ENCODE measurements around the gene ATP1B1.
"Not testable (repeated sequence)": the region's sequence is repeated elsewhere in the genome, so short reads cannot be mapped to it uniquely, and the experiment has no call there.

The ATP1B1 gene

GRCh38 chr1:169143346-169143745, 36.9 kb downstream of the ATP1B1 start:
- no peak for DNase-seq

DNA sequence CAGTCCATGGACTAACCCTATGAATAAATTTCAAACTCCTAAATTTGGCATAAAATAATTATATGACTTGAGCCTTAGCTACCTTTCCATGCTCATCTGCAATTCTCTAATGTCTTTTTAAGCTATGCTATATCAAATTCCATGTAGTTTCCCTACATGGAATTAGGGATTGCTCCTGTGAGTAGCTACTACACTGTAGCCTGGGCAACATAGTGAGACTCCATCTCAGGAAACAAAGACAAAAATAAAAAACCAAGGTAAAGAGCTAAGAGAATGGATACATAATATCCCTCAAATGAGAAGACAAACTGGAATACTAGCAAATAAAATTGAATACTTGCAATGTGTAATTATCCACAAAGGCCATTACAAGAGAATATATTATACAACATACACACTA, 37.5 kb downstream of the ATP1B1 start:
- no peak for DNase-seq

DNA sequence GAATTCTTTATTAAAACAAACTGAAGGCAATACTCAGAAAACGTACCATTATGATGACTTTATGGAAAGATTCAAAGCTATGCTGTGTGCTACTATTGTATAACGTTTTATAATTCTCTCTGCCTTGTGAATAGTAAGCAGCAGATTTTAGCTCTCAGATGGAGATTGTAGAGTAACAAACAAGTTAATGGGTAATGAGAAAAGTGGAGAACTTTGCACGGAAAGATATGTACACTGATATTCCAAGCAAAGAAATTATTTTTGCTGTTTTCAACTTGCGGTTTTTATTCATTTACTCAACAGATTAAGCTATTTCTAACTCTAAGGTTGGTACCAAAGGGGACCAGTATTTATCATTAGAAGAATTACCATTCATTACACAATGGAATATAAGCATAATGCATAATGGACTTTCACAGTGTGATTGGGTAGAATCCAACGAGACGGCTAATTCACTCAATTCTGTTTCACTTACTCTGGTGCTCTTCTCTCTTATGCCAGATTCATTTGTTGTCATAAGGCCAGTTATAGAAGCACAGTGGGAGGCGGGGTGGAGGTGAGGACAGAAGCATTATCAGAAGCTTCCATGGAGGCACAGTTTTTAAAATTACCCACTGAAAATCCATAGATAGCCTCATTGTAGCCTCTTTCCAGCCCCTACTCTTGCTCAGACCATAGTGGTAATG, 38.6 kb downstream of the ATP1B1 start:
- DNase-seq = no peak

DNA sequence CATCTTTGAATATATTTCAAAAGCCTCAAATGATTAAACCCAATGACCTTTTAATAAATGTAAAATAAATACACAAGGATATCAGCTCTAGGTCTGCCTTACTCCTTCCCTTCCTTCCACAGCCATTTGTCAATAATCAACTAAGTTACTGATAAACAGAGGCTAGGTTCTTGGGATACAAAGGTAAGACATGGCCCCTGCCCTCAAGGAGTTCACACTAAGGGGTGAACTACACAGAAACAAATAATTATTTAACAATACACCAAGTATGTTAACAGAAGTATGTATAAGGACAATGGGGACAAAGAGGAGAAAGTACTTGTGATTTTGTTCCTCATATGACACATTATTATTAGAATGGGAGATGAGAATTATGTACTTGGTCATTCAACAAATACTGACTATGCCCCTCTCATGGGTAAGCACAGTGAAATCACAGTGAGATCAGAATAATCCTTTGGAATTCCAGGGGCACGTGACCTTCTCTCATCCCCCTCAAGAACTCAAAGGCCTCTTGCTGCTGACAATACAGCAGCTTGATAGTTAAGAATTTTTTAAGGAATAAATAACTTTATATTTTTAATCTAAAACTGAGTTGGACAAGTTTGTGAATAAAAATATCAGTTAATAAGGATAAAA, 40.2 kb downstream of the ATP1B1 start:
- no peak for DNase-seq

- no peak for DNase-seq
These were observed 42.2 kb downstream of the ATP1B1 start for GRCh38 chr1:169148472-169149252.

- no peak for DNase-seq
These were observed 43.2 kb downstream of the ATP1B1 start for GRCh38 chr1:169149555-169150286.

GRCh38 chr1:169150641-169151337, 44.3 kb downstream of the ATP1B1 start:
- no peak for DNase-seq

DNA sequence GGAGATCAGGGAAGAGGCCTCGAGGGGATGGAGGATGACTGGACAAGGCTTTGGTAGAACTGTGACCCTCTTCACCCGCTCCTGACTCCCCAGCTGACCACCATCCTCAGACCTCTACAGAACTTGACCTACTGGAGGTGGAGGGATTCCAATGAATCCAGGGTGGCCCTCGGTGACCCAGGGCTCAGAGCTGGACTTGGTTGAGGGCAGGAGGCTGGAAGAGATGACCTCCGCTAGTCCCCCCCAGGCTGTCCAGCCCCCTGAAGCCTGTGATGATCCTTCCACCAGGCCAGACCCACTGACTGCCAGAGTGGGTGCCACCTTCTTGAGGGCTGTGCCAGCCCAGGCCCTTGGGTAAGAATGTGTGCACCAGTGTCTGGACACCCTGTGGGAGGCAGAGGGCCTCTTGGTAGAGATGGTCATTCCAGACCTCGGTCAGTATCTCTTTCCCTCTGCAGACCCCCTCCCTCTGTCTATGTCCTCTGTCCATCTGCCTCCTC, 44.9 kb downstream of the ATP1B1 start:
- DNase-seq = no peak

- no peak for DNase-seq
These were observed 49.2 kb downstream of the ATP1B1 start for GRCh38 chr1:169155675-169156074.

- DNase-seq = no peak
These were observed 50.1 kb downstream of the ATP1B1 start for GRCh38 chr1:169156580-169156979.

- DNase-seq = no peak
These were observed 54.5 kb downstream of the ATP1B1 start for GRCh38 chr1:169160845-169161495.

DNA sequence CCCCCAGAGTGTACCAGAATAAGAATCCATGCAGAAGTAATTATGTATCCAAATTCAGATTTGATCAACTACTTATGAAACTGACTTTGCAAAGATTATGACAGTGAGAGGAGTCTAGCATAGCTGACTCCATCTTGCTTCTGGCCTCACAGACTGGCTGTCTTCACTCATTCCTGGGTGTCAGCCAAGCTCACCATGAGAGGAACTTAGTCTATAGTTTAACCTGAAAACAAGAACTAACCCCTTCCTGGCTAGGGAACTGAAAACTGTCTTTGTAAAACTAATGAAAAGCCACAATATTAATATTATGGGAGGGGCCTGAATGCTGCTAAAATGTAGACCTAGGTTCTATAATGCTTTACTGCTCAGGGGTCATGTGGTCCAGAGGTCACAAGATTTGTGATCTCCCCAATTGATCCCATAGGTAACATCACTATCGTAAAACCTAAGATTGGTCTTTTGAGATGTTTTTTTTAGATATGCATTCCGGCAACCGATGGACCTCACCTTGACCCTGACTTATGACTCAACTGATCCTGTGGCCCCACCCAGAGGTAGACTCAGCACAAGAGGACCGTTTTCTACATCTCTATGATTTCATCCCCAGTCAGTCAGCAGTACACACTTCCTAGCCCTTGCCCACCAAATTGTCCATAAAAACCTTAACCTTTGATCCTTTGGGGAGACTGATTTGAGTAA, 55.2 kb downstream of the ATP1B1 start:
- no peak for DNase-seq

GRCh38 chr1:169163059-169163458, 56.6 kb downstream of the ATP1B1 start:
- DNase-seq = no peak

GRCh38 chr1:169175461-169175860, 69.0 kb downstream of the ATP1B1 start:
- no peak for DNase-seq

GRCh38 chr1:169179431-169179830, 72.9 kb downstream of the ATP1B1 start:
- DNase-seq = not testable (repeated sequence)

DNA sequence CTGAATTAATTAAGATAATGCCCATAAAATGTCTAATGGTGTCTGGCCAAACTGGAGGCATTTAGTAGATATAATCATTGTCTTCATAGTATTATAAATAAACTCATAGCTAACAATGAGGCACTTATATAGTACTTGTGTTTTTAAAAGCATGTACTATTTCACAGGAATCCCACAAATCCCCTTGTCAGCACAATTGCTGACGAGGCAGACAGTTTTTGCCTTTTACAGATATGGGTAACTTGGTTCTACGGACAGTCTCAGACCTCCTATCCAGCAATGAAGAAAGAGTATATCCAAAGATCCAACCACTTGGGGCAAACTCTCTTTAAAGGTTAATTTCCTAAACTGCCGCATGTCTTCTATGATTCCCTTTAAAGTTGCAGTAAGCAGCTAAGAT, 73.7 kb downstream of the ATP1B1 start:
- no peak for DNase-seq

Measured in C1 segment of cervical spinal cord (tissue), 14 donors.